Measurements from ENCODE around the gene HNRNPU. TPM values are rescaled to one million over a fixed set of nuclear protein-coding genes. Genes with fewer than 3 reads are reported as not detected.

The HNRNPU gene
- total and polyA plus RNA-seq, 2 experiments from 2014 or later = 166 to 226 TPM

- Histone ChIP-seq H3K79me2 (ENCODE audit: insufficient read depth) (no peaks in the 10 kb centered on the region), H3K36me3 (ENCODE audit: low read depth) (no peaks in the 10 kb centered on the region), H3K4me3 (no peak overlapping the region), H3K4me1 (ENCODE audit: insufficient read depth) (no peaks in the 10 kb centered on the region), H3K27me3 (replicated peaks; ENCODE audit: insufficient read depth) (no peaks in the 10 kb centered on the region), H3F3A (ENCODE audit: insufficient read depth) (no peaks in the 10 kb centered on the region), H3K27ac (no peak overlapping the region), H3K4me2 (ENCODE audit: unreplicated experiment) (no peak overlapping the region), H4K20me1 (ENCODE audit: insufficient read depth) (no peaks in the 10 kb centered on the region), H3K9ac (no peak overlapping the region), H3K9me2 (ENCODE audit: insufficient read depth) (no peaks in the 10 kb centered on the region), H3K9me3 (ENCODE audit: low read depth) (no peaks in the 10 kb centered on the region), H2AFZ (no peak overlapping the region)
- TF ChIP-seq EZH2phosphoT487 (IDR thresholded peaks at IDR 0.05; ENCODE audit: insufficient read depth, low read depth) = no peak
- TF ChIP-seq EZH2 (IDR thresholded peaks at IDR 0.05; ENCODE audit: insufficient read depth, poor library complexity, severe bottlenecking) = no peak
- in situ Hi-C loops (cut with MboI) = no loop called here
- 52 to 61% methylated on average over 11 of the region's 11 CpGs for WGBS, 2 experiments (ENCODE audit: low coverage in 1 of 2, low lambda C conversion rate in 2 of 2, missing lambda C conversion rate in 2 of 2)
- DNase-seq = no peak
Observed at GRCh38 chr1:244881552-244882280, 17.4 kb upstream of the HNRNPU start.

DNA sequence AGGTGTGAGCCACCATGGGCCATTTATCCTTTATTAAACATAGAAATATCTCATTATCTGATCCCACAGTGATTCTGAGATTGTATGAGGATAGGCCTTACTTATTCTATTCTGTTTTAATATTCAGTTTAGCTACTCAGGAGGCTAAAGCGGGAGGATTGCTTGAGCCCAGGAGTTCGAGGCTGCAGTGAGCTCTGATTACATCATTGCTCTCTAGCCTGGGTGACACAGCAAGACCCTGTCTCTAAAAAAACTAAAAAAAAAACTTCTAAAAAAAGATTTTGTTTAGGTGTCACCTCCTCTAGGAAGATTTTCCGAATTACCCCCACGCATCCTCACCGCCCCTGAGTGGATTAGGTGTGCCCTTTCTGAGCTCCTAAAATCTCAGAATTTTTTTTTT lies 14.3 kb upstream of the HNRNPU start:
- no peak for DNase-seq
- Histone ChIP-seq H3K27ac (no peak overlapping the region), H3K79me2 (ENCODE audit: insufficient read depth) (no peaks in the 10 kb centered on the region), H2AFZ (no peak overlapping the region), H3K4me3 (no peak overlapping the region), H3K27me3 (replicated peaks; ENCODE audit: insufficient read depth) (no peaks in the 10 kb centered on the region), H3K36me3 (ENCODE audit: low read depth) (no peaks in the 10 kb centered on the region), H3K9ac (no peak overlapping the region), H3K9me2 (ENCODE audit: insufficient read depth) (no peaks in the 10 kb centered on the region), H4K20me1 (ENCODE audit: insufficient read depth) (no peaks in the 10 kb centered on the region), H3K9me3 (ENCODE audit: low read depth) (no peaks in the 10 kb centered on the region), H3F3A (ENCODE audit: insufficient read depth) (no peaks in the 10 kb centered on the region), H3K4me1 (ENCODE audit: insufficient read depth) (no peaks in the 10 kb centered on the region), H3K4me2 (ENCODE audit: unreplicated experiment) (no peak overlapping the region)
- in situ Hi-C loops (cut with MboI) = no loop called here
- TF ChIP-seq EZH2phosphoT487 (IDR thresholded peaks at IDR 0.05; ENCODE audit: insufficient read depth, low read depth) (no peak), EZH2 (IDR thresholded peaks at IDR 0.05; ENCODE audit: insufficient read depth, poor library complexity, severe bottlenecking) (no peak)
- 68 to 69% methylated on average over 5 of the region's 5 CpGs for WGBS, 2 experiments (ENCODE audit: low coverage in 1 of 2, low lambda C conversion rate in 2 of 2, missing lambda C conversion rate in 2 of 2)

DNA sequence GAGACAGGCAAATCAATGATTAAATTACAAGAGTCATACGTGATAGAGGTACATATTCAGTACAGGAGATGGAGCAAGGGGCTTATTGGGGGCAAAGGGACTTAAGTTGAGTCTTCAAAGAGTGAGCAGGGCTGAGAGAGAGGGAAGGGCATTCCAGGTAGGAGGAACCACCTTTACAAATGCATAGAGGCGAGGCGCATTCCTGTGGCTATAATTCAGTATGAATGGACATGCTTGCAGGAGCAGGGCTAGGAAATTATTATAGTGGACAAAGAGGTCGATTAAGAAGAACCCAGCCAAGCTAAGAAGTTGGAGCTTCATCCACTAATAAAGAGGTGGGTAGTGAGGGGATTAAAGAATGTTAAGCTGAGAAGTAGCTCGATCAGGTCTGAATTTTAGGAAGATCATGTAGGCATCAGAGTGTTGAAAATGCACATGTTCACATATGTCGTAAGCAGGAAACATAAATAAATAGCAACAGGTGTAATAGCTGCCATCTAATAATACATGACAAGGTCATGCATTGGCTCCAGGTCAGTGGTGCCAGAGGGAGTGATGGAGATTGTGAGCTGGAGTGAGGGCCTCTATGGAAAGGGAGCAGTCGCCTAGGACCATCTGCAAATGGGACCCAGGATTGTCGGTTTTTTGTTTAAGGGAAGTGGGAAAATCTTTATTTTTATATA lies 12.0 kb upstream of the HNRNPU start:
- no peaks in the 10 kb centered on the region for H3K36me3 ChIP-seq (ENCODE audit: low read depth)
- no peak overlapping the region for H3K4me2 ChIP-seq (ENCODE audit: unreplicated experiment)
- H3K9ac ChIP-seq = no peak overlapping the region
- TF ChIP-seq EZH2phosphoT487 (IDR thresholded peaks at IDR 0.05; ENCODE audit: insufficient read depth, low read depth) (no peak), EZH2 (IDR thresholded peaks at IDR 0.05; ENCODE audit: insufficient read depth, poor library complexity, severe bottlenecking) (no peak)
- no peak for DNase-seq
- no peaks in the 10 kb centered on the region for H3F3A ChIP-seq (ENCODE audit: insufficient read depth)
- no peaks in the 10 kb centered on the region for H3K27me3 ChIP-seq (replicated peaks; ENCODE audit: insufficient read depth)
- H3K4me1 ChIP-seq (ENCODE audit: insufficient read depth) = no peaks in the 10 kb centered on the region
- H3K79me2 ChIP-seq (ENCODE audit: insufficient read depth) = no peaks in the 10 kb centered on the region
- in situ Hi-C loops (cut with MboI) = no loop called here
- no peaks in the 10 kb centered on the region for H4K20me1 ChIP-seq (ENCODE audit: insufficient read depth)
- H3K27ac ChIP-seq = no peak overlapping the region
- no peak overlapping the region for H3K4me3 ChIP-seq
- no peak overlapping the region for H2AFZ ChIP-seq
- WGBS, 2 experiments (ENCODE audit: low coverage in 1 of 2, low lambda C conversion rate in 2 of 2, missing lambda C conversion rate in 2 of 2) = 70 to 72% methylated on average over 8 of the region's 8 CpGs
- no peaks in the 10 kb centered on the region for H3K9me3 ChIP-seq (ENCODE audit: low read depth)
- H3K9me2 ChIP-seq (ENCODE audit: insufficient read depth) = no peaks in the 10 kb centered on the region

DNA sequence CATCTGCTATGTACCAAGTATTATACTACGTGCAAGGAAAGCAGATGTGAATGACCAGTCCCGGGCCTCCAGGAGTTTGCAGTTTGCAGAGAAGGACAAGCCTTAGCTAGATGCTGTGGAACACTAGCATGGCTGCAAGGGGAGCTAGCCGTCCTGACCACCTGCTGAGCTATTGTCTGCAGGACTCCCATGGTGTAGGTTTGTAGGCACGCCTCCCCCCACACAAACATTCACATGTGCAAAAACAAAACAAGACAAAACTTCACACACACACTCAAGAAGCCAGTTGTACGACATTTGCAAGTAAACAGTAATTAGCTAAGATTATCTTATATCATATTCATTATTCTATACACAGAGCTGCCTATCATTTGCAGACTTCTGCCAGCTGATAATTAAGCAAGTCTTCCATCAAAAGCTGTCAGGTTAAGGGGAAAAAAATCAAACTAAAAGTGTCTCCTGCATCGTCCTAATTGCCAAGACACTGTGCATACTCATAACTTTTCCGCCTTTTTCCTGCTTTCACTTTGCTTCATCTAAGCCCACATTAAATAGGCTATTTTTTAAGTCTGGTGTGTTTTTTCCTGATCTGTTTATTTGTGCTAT lies 10.7 kb upstream of the HNRNPU start:
- Histone ChIP-seq H3K79me2 (ENCODE audit: insufficient read depth) (no peaks in the 10 kb centered on the region), H3K9ac (no peak overlapping the region), H3K27me3 (replicated peaks; ENCODE audit: insufficient read depth) (no peaks in the 10 kb centered on the region), H3K4me1 (ENCODE audit: insufficient read depth) (no peaks in the 10 kb centered on the region), H3F3A (ENCODE audit: insufficient read depth) (no peaks in the 10 kb centered on the region), H3K36me3 (ENCODE audit: low read depth) (no peaks in the 10 kb centered on the region), H3K4me3 (no peak overlapping the region), H3K9me2 (ENCODE audit: insufficient read depth) (no peaks in the 10 kb centered on the region), H3K4me2 (ENCODE audit: unreplicated experiment) (no peak overlapping the region), H3K27ac (no peak overlapping the region), H4K20me1 (ENCODE audit: insufficient read depth) (no peaks in the 10 kb centered on the region), H3K9me3 (ENCODE audit: low read depth) (no peaks in the 10 kb centered on the region), H2AFZ (peak overlapping the region; percentile 34; the same call in 1 of the 2 replicates)
- TF ChIP-seq EZH2 (IDR thresholded peaks at IDR 0.05; ENCODE audit: insufficient read depth, poor library complexity, severe bottlenecking) = no peak
- no peak for TF ChIP-seq EZH2phosphoT487 (IDR thresholded peaks at IDR 0.05; ENCODE audit: insufficient read depth, low read depth)
- no peak for DNase-seq
- in situ Hi-C loops (cut with MboI) = loop anchor here (25.0 kb wide), 1 partner anchor 162 kb away; no protein-coding TSS in a partner anchor
- WGBS, 2 experiments (ENCODE audit: low coverage in 1 of 2, low lambda C conversion rate in 2 of 2, missing lambda C conversion rate in 2 of 2) = 36 to 42% methylated on average over 7 of the region's 7 CpGs

All from GM23248 (cell line).